ENCODE results near the gene NKX1-2.

NKX1-2 gene

DNA sequence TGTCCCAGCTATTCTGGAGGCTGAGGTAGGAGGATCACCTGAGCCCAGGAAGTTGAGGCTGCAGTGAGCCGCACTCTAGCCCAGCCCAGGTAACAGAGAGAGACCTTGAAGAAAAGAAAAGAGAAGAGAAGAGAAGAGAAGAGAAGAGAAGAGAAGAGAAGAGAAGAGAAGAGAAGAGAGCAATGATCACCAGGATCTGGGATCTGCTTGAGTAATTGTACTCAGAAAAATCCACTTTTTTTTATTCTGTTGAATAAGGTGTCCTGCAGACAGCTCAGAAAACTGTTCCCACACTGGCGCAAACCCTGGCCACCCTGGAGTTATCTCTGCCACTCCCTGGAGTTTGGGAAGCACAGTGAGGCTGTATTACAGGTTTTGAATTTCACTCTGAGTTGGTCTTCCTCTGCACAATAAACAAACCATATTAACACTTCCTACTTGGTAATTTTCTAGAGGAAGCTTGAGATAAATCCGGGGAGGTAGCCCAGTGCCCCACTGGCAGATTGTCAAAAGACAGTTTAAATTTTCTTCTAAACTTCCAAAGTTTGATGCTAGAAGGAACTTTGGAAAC lies 21.5 kb downstream of the NKX1-2 start:
- no peak for DNase-seq (ENCODE audit: extremely low read depth, low read depth)
- TF ChIP-seq, protein P1, sequence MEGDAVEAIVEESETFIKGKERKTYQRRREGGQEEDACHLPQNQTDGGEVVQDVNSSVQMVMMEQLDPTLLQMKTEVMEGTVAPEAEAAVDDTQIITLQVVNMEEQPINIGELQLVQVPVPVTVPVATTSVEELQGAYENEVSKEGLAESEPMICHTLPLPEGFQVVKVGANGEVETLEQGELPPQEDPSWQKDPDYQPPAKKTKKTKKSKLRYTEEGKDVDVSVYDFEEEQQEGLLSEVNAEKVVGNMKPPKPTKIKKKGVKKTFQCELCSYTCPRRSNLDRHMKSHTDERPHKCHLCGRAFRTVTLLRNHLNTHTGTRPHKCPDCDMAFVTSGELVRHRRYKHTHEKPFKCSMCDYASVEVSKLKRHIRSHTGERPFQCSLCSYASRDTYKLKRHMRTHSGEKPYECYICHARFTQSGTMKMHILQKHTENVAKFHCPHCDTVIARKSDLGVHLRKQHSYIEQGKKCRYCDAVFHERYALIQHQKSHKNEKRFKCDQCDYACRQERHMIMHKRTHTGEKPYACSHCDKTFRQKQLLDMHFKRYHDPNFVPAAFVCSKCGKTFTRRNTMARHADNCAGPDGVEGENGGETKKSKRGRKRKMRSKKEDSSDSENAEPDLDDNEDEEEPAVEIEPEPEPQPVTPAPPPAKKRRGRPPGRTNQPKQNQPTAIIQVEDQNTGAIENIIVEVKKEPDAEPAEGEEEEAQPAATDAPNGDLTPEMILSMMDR (IDR thresholded peaks at IDR 0.05; ENCODE audit: low read depth, low read length, missing control alignments), result no peak
- H3K4me3 ChIP-seq (replicated peaks; ENCODE audit: low read depth, low read length), result no peak overlapping the region

DNA sequence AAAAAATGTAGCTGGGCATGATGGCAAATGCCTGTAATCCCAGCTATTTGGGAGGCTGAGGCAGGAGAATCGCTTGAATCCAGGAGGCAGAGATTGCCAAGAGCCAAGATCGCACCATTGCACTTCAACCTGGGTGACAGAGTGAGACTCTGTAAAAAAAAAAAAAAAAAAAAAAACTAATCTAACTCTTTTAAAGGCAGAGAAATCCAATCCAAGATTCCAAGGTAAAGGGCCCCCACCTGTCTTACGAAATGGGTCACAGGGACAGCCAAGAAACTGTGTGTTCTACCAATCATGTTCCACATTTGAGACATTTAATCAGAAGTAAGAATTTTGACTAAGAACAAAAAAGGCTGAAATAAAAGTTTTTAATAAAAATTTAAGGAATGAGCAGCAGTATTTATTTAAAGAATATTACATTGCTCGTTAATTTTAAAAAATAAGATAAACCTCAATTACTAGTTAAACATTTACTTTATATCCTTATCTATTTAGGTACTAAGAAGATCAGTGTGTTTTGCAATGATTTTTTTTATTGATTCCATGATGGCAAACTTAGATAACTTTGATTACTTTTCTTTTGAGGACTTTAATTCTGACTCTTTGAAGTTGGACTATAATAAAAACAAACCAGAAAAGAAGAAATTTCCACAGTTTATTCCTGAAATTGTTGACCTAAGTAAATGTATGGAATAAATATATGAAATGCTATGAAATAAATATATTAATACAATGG lies 24.4 kb downstream of the NKX1-2 start:
- DNase-seq (ENCODE audit: extremely low read depth, low read depth), result no peak
- TF ChIP-seq, protein P1 (IDR thresholded peaks at IDR 0.05; ENCODE audit: low read depth, low read length, missing control alignments), result no peak
- H3K4me3 ChIP-seq (replicated peaks; ENCODE audit: low read depth, low read length), result no peak overlapping the region

DNA sequence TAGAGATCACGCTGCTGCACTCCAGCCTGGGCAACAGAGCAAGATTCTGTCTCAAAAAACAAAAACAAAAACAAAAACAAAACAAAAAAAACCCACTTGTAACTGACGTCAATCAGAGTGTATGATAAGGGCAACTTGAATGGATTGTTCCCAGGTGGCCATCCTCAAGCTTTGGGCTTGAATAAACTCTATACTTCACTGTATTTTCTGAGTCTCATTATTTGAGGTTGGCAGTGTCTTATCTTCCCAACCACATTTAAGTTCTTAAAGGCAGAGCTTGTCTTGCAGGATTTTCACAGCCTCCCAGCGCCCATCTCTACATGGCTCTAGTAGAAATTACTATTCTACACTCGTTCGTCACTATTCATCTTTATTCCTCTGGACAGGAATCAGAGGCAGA lies 26.0 kb downstream of the NKX1-2 start:
- H3K4me3 ChIP-seq (replicated peaks; ENCODE audit: low read depth, low read length), result no peak overlapping the region
- TF ChIP-seq, protein P1 (IDR thresholded peaks at IDR 0.05; ENCODE audit: low read depth, low read length, missing control alignments), result no peak
- DNase-seq (ENCODE audit: extremely low read depth, low read depth), result no peak

DNA sequence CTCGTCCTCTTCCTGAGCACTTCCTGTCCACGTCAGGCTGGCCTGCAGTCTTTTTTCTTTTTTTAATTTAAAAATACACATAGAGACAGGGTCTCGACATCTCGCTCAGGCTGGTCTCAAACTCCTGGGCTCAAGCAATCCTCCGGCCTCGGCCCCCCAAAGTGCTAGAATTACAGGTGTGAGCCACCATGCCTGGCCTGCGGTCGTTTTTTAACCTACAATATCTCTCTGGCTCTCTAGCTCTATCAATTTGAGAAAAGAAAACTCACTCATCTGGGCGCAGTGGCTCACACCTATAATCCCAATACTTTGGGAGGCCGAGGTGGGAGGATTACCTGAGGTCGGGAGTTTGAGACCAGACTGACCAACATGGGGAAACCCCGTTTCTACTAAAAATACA lies 27.1 kb downstream of the NKX1-2 start:
- H3K4me3 ChIP-seq (replicated peaks; ENCODE audit: low read depth, low read length), result no peak overlapping the region
- TF ChIP-seq, protein P1 (IDR thresholded peaks at IDR 0.05; ENCODE audit: low read depth, low read length, missing control alignments), result no peak
- DNase-seq (ENCODE audit: extremely low read depth, low read depth), result no peak

DNA sequence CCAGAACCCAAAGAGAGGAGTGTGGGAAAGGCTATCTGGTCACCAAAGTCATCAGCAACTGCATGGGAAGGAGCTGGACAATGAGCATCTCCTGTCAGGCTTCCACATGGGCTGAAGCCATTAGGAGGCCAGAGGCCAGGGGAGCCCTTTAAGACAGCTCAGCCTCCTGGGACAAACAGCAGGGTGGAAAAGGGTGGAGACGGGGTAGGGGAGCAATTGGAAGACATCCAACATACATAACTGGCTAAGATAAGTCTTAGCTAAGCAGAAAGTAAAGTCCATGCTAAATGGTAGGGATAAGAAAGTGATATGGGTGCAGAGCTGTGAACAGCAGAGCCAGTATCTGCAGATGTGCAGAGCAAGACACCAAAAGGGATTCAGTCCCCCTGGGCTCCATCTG lies 29.6 kb downstream of the NKX1-2 start:
- no peak overlapping the region for H3K4me3 ChIP-seq (replicated peaks; ENCODE audit: low read depth, low read length)
- TF ChIP-seq, protein P1 (IDR thresholded peaks at IDR 0.05; ENCODE audit: low read depth, low read length, missing control alignments), result no peak
- no peak for DNase-seq (ENCODE audit: extremely low read depth, low read depth)

DNA sequence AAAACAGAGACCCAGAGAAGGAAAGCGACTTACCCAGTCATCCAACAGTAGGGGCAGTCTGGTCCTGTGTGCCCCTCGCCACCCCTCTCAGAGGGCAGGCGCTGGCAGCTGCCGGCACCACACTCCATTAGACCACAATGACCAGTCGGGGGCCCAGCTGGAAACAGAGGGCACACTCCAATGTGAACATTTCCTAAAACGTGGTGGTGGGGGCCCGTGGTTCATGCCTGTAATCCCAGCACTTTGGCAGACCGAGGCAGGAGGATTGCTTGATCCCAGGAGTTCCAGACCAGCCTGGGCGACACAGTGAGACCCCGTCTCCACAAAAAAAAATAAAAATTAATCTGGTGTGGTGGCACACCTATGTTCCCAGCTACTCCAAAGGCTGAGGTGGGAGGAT lies 30.2 kb downstream of the NKX1-2 start:
- H3K4me3 ChIP-seq (replicated peaks; ENCODE audit: low read depth, low read length), result no peak overlapping the region
- TF ChIP-seq, protein P1 (IDR thresholded peaks at IDR 0.05; ENCODE audit: low read depth, low read length, missing control alignments), result no peak
- no peak for DNase-seq (ENCODE audit: extremely low read depth, low read depth)
